ENCODE results near the gene HHIPL1. TPM values are rescaled to one million over a fixed set of nuclear protein-coding genes. Genes with fewer than 3 reads are reported as not detected.

HHIPL1 gene
- polyA plus RNA-seq, 2 of the 4 experiments (the other 2 are of a cell fraction), result 0.19 to 0.23 TPM

- TF ChIP-seq ZSCAN20 (CRISPR knock-in tag; IDR thresholded peaks at IDR 0.05) (no peak), USF2 (IDR thresholded peaks at IDR 0.05) (no peak), ZC3H11A (IDR thresholded peaks at IDR 0.05) (no peak), POLR2AphosphoS2 (conservative IDR thresholded peaks at IDR 0.05; ENCODE audit: low read length) (no peak), MAZ (IDR thresholded peaks at IDR 0.05; ENCODE audit: borderline replicate concordance, low read depth, low read length) (no peak), SMC3 (IDR thresholded peaks at IDR 0.05) (no peak), EHMT2 (IDR thresholded peaks at IDR 0.05; ENCODE audit: low read depth) (no peak)
Measured at GRCh38 chr14:99698236-99698635, 53.3 kb downstream of the HHIPL1 start (continued).

- Histone ChIP-seq H3K4me1 (no peaks in the 10 kb centered on the region), H3K4me2 (no peak overlapping the region), H3K27ac (no peak overlapping the region), H3K9me3 (peaks cover 11% of the 10 kb centered on the region), H3K4me3 (no peak overlapping the region)
- no peak for DNase-seq (ENCODE audit: low read depth in 1 of 2, low spot score in 1 of 2)
- no peak for FAIRE-seq
- no peak for TF ChIP-seq CHD4 (IDR thresholded peaks at IDR 0.05; ENCODE audit: borderline replicate concordance)
- ATAC-seq, result no peak
- POLR2A ChIA-PET, result no interaction called here
- CTCF ChIA-PET, result interaction anchor here (1.2 to 1.4 kb wide), 2 partner anchors 11 to 16 kb away, joined by 3 to 6 read pairs; no protein-coding TSS in a partner anchor
- WGBS (ENCODE audit: missing lambda C conversion rate), result 50% methylated on average over 5 of the region's 5 CpGs
Measured at GRCh38 chr14:99698642-99699041, 53.7 kb downstream of the HHIPL1 start.

- Histone ChIP-seq H3K4me3 (no peak overlapping the region), H3K9me3 (peaks cover 17% of the 10 kb centered on the region), H3K4me1 (no peaks in the 10 kb centered on the region), H3K4me2 (no peak overlapping the region), H3K27ac (no peak overlapping the region)
- FAIRE-seq (no peak), DNase-seq (ENCODE audit: low read depth in 1 of 2, low spot score in 1 of 2) (no peak), ATAC-seq (no peak; a peak in 1 of 6 replicates)
- WGBS (ENCODE audit: missing lambda C conversion rate), result 72% methylated on average over 12 of the region's 12 CpGs
- POLR2A ChIA-PET, result interaction anchor here (0.6 kb wide), 1 partner anchor 216 kb away, joined by 3 read pairs; no protein-coding TSS in a partner anchor
- CTCF ChIA-PET, result interaction anchor here (1.2 to 1.4 kb wide), 2 partner anchors 12 to 16 kb away, joined by 3 to 6 read pairs; no protein-coding TSS in a partner anchor
- no peak for TF ChIP-seq POLR2A (IDR thresholded peaks at IDR 0.05; ENCODE audit: low read length)
Measured at GRCh38 chr14:99699085-99699760, 54.3 kb downstream of the HHIPL1 start.

- Histone ChIP-seq H3K4me2 (no peak overlapping the region), H3K27ac (no peak overlapping the region), H3K4me1 (no peaks in the 10 kb centered on the region), H3K4me3 (no peak overlapping the region), H3K9me3 (peaks cover 23% of the 10 kb centered on the region)
- ChIA-PET CTCF (interaction anchor here (1.5 to 1.9 kb wide), 2 partner anchors 30 to 186 kb away, joined by 4 to 6 read pairs; no protein-coding TSS in a partner anchor), POLR2A (interaction anchor here (0.6 kb wide), 1 partner anchor 215 kb away, joined by 3 read pairs; no protein-coding TSS in a partner anchor)
- TF ChIP-seq MAFK (IDR thresholded peaks at IDR 0.05; ENCODE audit: partially characterized antibody), result no peak
- no peak for TF ChIP-seq EHF (CRISPR knock-in tag; IDR thresholded peaks at IDR 0.05)
- no peak for TF ChIP-seq RARB (CRISPR knock-in tag; IDR thresholded peaks at IDR 0.05)
- no peak for TF ChIP-seq MAZ (IDR thresholded peaks at IDR 0.05; ENCODE audit: borderline replicate concordance, low read depth, low read length)
- no peak for TF ChIP-seq CBX8 (IDR thresholded peaks at IDR 0.05)
- TF ChIP-seq HMGXB4 (CRISPR knock-in tag; IDR thresholded peaks at IDR 0.05; ENCODE audit: borderline replicate concordance), result no peak
- TF ChIP-seq NFE2L2 (conservative IDR thresholded peaks at IDR 0.05; ENCODE audit: low read length), result no peak
- TF ChIP-seq TFCP2L1 (CRISPR knock-in tag; IDR thresholded peaks at IDR 0.05), result no peak
- no peak for TF ChIP-seq CHD2 (IDR thresholded peaks at IDR 0.05; ENCODE audit: low read length, partially characterized antibody)
- no peak for TF ChIP-seq POLR2A (IDR thresholded peaks at IDR 0.05; ENCODE audit: low read length)
- ATAC-seq (no peak), FAIRE-seq (no peak), DNase-seq (ENCODE audit: low read depth in 1 of 2, low spot score in 1 of 2) (no peak)
- 84% methylated on average over 10 of the region's 16 CpGs for WGBS (ENCODE audit: missing lambda C conversion rate)
Measured at GRCh38 chr14:99699861-99700260, 54.9 kb downstream of the HHIPL1 start.
